ENCODE data around the gene CD1B. TPM values are rescaled to one million over a fixed set of nuclear protein-coding genes. Genes with fewer than 3 reads are reported as not detected.

Gene CD1B
- total RNA-seq, 1 donor from 2014 or later = not detected

DNA sequence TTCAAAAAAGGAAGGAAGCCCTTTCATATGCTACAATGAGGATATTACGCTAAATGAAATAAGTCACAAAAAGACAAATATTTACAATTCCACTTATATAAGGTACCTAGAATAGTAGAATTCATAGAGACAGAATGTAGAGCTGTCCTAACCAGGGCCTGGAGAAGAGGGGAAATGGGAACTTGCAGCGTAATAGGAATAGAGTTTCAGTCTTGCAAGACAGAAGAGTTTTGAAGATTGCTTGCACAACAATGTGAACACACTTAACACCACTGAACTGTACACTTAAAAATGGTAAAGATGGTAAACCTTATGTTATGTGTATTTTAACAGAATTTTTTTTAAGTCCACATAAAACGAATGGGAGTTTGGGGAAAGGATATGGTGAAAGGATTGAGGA lies 2.9 kb downstream of the CD1B start:
- no peak for DNase-seq
- Mint-ChIP-seq H3K9me3 (ENCODE audit: unreplicated experiment) (no peaks in the 10 kb centered on the region), H3K27me3 (ENCODE audit: unreplicated experiment) (no peaks in the 10 kb centered on the region), H3K27ac (ENCODE audit: unreplicated experiment) (no peak overlapping the region), H3K4me3 (ENCODE audit: unreplicated experiment) (no peak overlapping the region), H3K4me1 (ENCODE audit: low read depth, unreplicated experiment) (no peaks in the 10 kb centered on the region), H3K36me3 (ENCODE audit: unreplicated experiment) (no peaks in the 10 kb centered on the region)
- TF ChIP-seq, protein P1, sequence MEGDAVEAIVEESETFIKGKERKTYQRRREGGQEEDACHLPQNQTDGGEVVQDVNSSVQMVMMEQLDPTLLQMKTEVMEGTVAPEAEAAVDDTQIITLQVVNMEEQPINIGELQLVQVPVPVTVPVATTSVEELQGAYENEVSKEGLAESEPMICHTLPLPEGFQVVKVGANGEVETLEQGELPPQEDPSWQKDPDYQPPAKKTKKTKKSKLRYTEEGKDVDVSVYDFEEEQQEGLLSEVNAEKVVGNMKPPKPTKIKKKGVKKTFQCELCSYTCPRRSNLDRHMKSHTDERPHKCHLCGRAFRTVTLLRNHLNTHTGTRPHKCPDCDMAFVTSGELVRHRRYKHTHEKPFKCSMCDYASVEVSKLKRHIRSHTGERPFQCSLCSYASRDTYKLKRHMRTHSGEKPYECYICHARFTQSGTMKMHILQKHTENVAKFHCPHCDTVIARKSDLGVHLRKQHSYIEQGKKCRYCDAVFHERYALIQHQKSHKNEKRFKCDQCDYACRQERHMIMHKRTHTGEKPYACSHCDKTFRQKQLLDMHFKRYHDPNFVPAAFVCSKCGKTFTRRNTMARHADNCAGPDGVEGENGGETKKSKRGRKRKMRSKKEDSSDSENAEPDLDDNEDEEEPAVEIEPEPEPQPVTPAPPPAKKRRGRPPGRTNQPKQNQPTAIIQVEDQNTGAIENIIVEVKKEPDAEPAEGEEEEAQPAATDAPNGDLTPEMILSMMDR (IDR thresholded peaks at IDR 0.05; ENCODE audit: partially characterized antibody, unreplicated experiment) = no peak

DNA sequence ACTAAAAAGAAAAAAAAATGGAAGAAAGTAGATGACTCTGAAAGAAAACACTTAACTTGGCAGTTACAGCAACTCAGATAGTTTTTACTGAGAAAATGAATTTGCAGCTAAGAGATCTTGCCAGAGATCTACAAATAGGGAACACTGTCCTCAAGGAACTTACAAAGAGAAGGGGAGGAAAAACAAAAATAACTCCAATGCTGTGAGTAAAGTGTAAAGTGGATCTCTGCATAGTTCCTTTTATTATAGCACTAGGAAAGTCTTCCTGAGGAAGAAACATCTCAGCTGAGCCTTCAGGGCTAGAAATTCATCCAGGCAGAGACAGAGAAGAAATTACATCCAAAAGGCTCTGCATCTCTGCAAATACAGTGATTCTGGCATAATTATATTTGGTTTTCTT lies 3.9 kb downstream of the CD1B start:
- Mint-ChIP-seq H3K36me3 (ENCODE audit: unreplicated experiment) (no peaks in the 10 kb centered on the region), H3K27me3 (ENCODE audit: unreplicated experiment) (no peaks in the 10 kb centered on the region), H3K4me3 (ENCODE audit: unreplicated experiment) (no peak overlapping the region), H3K4me1 (ENCODE audit: low read depth, unreplicated experiment) (no peaks in the 10 kb centered on the region), H3K9me3 (ENCODE audit: unreplicated experiment) (no peaks in the 10 kb centered on the region), H3K27ac (ENCODE audit: unreplicated experiment) (no peak overlapping the region)
- no peak for DNase-seq
- TF ChIP-seq, protein P1 (IDR thresholded peaks at IDR 0.05; ENCODE audit: partially characterized antibody, unreplicated experiment) = no peak

DNA sequence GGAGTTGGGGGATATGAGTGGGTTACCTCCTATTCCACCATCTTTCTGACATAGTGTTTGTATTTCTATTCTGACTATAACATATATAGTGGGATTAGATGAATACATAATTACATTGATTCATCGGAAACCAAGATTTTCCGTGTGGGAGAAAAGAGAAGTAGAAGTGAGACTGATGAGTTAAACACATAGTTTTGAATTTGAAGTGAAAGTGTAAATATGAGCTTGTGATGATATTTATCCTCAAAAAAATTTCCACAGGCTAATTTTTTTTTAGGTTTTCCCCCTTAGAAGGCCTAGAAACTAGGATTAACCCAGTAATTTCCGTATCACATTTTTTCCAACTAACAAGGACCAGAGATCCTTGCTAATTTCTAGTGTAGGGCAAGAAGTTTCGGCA lies 6.9 kb downstream of the CD1B start:
- no peaks in the 10 kb centered on the region for H3K36me3 Mint-ChIP-seq (ENCODE audit: unreplicated experiment)
- H3K4me1 Mint-ChIP-seq (ENCODE audit: low read depth, unreplicated experiment) = no peaks in the 10 kb centered on the region
- H3K27me3 Mint-ChIP-seq (ENCODE audit: unreplicated experiment) = no peaks in the 10 kb centered on the region
- no peaks in the 10 kb centered on the region for H3K9me3 Mint-ChIP-seq (ENCODE audit: unreplicated experiment)
- TF ChIP-seq, protein P1 (IDR thresholded peaks at IDR 0.05; ENCODE audit: partially characterized antibody, unreplicated experiment) = no peak
- H3K4me3 Mint-ChIP-seq (ENCODE audit: unreplicated experiment) = no peak overlapping the region
- DNase-seq = no peak
- H3K27ac Mint-ChIP-seq (ENCODE audit: unreplicated experiment) = no peak overlapping the region

DNA sequence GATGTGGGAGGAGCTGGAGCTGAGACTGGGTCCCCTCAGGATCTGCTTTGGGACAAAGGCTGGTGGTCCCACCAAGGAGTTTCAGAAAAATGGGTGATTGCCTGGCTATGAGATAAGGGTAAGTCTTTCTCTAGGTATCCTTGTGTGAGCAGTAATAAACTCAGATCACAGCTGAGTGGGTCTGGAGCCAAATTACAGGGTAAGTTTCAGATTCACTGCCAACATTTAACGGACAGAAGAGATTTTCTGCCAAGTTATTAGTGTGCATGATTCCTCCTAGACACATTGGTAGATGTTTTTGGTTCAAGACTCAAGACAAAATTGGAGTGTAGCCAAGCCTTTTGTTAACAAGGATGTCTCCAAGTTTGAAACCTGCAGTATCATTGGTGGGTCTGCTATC lies 7.5 kb downstream of the CD1B start:
- Mint-ChIP-seq H3K36me3 (ENCODE audit: unreplicated experiment) (no peaks in the 10 kb centered on the region), H3K4me1 (ENCODE audit: low read depth, unreplicated experiment) (no peaks in the 10 kb centered on the region), H3K27me3 (ENCODE audit: unreplicated experiment) (no peaks in the 10 kb centered on the region), H3K4me3 (ENCODE audit: unreplicated experiment) (no peak overlapping the region), H3K27ac (ENCODE audit: unreplicated experiment) (no peak overlapping the region), H3K9me3 (ENCODE audit: unreplicated experiment) (no peaks in the 10 kb centered on the region)
- TF ChIP-seq, protein P1 (IDR thresholded peaks at IDR 0.05; ENCODE audit: partially characterized antibody, unreplicated experiment) = no peak
- DNase-seq = no peak

DNA sequence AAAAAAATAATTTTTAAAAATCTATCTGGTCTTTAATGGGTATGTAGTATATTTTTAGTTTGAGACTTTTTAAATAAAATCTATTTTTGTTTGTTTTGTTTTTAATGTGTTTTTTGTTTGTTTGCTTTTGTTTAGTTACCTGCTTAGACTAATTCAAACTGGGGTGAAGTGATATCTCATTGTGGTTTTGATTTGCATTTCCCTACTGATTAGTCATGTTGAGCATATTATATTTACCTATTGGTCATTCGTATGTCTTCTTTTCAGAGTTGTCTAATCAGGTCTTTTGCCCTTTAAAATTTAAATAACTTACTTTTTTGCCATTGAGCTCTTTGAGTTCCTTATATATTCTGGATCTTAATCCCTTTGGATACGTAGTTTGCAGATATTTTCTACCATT lies 20.3 kb downstream of the CD1B start:
- Mint-ChIP-seq H3K36me3 (ENCODE audit: unreplicated experiment) (no peaks in the 10 kb centered on the region), H3K4me3 (ENCODE audit: unreplicated experiment) (no peak overlapping the region), H3K27ac (ENCODE audit: unreplicated experiment) (no peak overlapping the region), H3K27me3 (ENCODE audit: unreplicated experiment) (no peaks in the 10 kb centered on the region), H3K4me1 (ENCODE audit: low read depth, unreplicated experiment) (no peaks in the 10 kb centered on the region), H3K9me3 (ENCODE audit: unreplicated experiment) (no peaks in the 10 kb centered on the region)
- no peak for DNase-seq
- TF ChIP-seq, protein P1 (IDR thresholded peaks at IDR 0.05; ENCODE audit: partially characterized antibody, unreplicated experiment) = no peak

All from glutamatergic neuron (in vitro differentiated cells).